ENCODE data around the gene FAM216B.
"Not testable (repeated sequence)": the region's sequence is repeated elsewhere in the genome, so short reads cannot be mapped to it uniquely, and the experiment has no call there.

The FAM216B gene

DNA sequence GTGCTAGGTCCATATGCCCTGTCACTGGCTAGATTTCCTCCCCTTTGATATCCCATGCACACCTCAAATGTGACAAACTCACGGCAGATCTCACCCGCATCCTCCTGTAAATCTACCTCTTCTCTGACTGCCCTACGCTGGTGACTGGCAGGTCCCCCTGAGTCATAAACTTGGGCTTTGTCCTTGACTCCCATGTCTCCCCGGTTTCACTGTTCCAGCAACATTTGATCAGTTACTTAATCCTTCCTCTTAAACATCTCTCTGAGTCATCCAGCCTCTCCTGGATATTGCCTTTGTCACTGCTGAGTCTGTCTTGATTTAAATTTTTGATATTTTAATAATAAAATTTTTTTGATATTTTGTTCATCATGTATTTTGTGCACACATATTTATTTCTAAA lies 26.5 kb downstream of the FAM216B start:
- DNase-seq (ENCODE audit: low spot score) = no peak
- TF ChIP-seq CTCF (IDR thresholded peaks at IDR 0.05; ENCODE audit: extremely low read depth, missing control alignments) = no peak

DNA sequence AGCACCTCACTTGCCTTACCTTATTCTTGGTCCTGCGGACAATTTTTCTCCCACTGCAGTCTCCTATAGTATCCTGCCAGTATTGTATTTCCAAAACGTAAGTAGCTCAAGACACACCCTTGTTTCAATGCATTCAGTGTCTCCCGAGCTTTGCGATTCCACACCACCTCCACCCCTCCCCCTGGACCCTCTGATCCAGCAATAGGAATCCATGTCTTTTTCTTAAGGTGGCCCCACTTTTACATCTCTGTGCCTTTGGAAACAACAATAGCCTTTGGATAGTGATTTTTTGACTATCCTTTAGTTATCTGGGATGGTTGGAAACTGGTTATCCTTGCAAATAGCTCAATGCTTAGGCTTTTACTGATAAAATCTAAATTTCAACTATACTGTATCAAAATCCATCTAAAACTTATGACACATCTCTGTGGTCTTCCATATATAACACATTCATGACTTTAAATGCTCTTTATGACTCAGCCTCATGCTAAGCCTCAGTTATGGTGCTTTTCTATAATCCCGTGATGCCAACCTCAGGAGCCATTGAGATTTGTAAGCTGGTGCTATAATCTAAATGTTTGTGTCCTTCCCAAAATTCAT lies 27.1 kb downstream of the FAM216B start:
- TF ChIP-seq CTCF (IDR thresholded peaks at IDR 0.05; ENCODE audit: extremely low read depth, missing control alignments) = no peak
- DNase-seq (ENCODE audit: low spot score) = no peak

DNA sequence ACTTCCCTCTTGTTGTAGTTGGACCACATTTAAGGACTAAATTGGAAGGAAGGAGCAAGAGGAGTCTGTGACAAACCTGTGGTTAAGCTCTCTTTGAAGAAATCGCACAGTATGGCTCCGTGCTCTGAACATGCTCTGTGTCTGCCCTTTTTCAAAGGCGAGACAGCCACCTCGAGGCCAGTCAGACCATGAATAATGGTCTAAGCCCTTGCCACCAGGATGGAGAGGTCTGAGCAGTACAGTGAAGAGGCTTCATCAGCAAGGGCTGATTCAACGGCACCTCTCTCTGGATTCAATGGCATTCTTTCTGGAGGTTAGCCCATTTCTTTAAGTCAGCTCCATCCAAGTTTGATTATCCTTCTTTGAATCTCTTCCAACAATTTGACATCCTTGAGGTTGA lies 30.9 kb downstream of the FAM216B start:
- TF ChIP-seq CTCF (IDR thresholded peaks at IDR 0.05; ENCODE audit: extremely low read depth, missing control alignments) = no peak
- no peak for DNase-seq (ENCODE audit: low spot score)

DNA sequence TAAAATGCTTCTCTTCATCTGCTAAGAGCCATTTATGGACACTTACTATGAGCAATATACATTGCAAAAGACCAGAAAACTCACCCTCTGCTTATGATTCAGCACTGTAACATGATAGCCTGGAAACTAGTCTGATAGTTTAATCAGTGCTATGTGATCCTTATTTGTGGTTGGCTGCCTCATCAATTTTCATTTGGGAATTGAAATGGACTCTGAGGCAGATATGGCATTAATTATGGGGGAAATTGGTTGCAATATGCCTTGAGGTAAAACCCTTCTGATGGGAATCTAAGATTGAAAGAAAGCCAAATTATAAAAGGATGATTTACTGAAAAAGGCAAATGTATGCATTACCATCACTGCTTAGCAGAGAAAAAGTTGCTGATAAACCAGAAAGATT lies 33.5 kb downstream of the FAM216B start:
- no peak for DNase-seq (ENCODE audit: low spot score)
- no peak for TF ChIP-seq CTCF (IDR thresholded peaks at IDR 0.05; ENCODE audit: extremely low read depth, missing control alignments)

GRCh38 chr13:42815681-42816080 lies 34.3 kb downstream of the FAM216B start:
- no peak for DNase-seq (ENCODE audit: low spot score)
- TF ChIP-seq CTCF (IDR thresholded peaks at IDR 0.05; ENCODE audit: extremely low read depth, missing control alignments) = no peak

- no peak for DNase-seq (ENCODE audit: low spot score)
- TF ChIP-seq CTCF (IDR thresholded peaks at IDR 0.05; ENCODE audit: extremely low read depth, missing control alignments) = no peak
Observed at GRCh38 chr13:42816538-42816937, 35.2 kb downstream of the FAM216B start.

DNA sequence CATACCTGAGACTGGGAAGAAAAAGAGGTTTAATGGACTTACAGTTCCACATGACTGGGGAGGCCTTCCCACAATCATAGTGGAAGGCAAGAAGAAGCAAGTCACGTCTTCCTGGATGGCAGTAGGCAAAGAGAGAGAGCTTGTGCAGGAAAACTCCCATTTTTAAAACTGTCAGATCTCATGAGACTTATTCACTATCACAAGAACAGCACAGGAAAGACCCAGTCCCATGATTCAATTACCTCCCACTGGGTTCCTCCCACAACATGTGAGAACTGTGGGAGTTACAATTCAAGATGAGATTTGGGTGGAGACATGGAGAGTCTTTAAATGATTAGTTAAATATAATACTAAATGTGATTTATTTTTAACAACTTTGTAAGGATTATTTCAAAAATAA lies 38.3 kb downstream of the FAM216B start:
- DNase-seq (ENCODE audit: low spot score) = not testable (repeated sequence)

- TF ChIP-seq CTCF (IDR thresholded peaks at IDR 0.05; ENCODE audit: extremely low read depth, missing control alignments) = no peak
- DNase-seq (ENCODE audit: low spot score) = no peak
Observed at GRCh38 chr13:42820451-42820850, 39.1 kb downstream of the FAM216B start.

All from GM20000 (cell line).